ENCODE data around the gene CMTR1.

DNA sequence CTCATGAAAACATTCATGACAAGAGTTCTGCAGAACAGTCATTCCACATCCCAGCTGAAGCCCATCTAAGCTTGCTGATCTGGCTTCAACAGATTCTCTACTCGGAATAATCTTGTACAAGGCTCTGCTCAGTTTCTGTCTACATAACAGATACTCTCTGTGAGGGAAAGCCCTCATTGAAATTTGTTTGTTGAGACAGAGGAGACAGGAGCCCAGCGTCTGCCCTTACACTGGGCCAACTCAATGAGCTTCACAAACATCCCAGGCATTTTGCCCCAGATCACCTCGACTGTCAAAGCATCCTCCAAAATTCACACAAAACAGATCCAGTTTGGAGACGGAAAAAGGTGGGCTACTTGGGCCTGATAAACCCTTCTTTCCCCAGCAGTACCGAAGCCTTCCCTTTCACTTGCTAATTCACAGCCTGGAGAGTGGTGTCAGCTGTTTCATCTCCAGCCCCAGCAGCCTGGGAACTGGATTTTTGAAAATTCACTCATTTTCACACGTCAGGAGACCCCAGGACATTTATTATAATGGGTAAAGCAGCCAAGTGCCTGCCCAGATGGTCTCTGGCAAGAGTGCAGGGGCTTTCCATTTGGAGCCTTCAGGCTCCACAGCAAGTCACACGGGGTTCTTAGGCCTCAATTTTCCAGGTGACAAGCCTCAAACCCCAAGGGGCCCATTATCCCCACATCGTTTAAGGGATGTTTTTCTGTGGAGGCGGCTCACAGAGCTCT lies 59.4 kb downstream of the CMTR1 start:
- TF ChIP-seq, protein P1, sequence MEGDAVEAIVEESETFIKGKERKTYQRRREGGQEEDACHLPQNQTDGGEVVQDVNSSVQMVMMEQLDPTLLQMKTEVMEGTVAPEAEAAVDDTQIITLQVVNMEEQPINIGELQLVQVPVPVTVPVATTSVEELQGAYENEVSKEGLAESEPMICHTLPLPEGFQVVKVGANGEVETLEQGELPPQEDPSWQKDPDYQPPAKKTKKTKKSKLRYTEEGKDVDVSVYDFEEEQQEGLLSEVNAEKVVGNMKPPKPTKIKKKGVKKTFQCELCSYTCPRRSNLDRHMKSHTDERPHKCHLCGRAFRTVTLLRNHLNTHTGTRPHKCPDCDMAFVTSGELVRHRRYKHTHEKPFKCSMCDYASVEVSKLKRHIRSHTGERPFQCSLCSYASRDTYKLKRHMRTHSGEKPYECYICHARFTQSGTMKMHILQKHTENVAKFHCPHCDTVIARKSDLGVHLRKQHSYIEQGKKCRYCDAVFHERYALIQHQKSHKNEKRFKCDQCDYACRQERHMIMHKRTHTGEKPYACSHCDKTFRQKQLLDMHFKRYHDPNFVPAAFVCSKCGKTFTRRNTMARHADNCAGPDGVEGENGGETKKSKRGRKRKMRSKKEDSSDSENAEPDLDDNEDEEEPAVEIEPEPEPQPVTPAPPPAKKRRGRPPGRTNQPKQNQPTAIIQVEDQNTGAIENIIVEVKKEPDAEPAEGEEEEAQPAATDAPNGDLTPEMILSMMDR (IDR thresholded peaks at IDR 0.05) = no peak
- no peak for TF ChIP-seq ZFX (IDR thresholded peaks at IDR 0.05; ENCODE audit: borderline replicate concordance)

Data from 22Rv1 (cell line).